Activated CD8-positive, alpha-beta memory T cell treated with anti-CD3 and anti-CD28 coated beads, Interleukin-2, amount 50 U/mL, for 1 hour (primary cell): ENCODE data around the gene DCP2.

ENCODE experiments used
- DNase-seq: peaks from one replicate; pipeline ENCODE4 v3.0.0-alpha.2; 2020; ENCODE audit errors: extremely low read depth

The DCP2 gene

DNA sequence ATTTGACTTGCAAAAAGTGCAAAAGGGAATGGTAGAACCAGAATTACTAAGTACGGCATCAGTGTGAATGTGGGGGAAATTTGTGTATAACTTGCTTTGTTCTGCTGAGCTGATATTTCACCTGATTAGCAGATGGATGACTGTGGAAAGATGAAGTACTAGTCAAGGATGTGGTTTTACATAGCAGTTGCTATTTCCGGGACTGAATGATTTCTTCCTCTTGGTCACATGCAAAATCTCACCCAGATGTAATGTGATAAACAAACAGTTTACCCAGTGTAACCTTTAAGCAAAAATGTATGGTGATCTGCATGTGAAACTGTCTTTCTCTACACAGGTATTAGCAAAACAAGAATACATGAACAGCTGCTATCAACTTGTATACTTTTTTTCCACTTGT lies 46.1 kb downstream of the DCP2 start:
- DNase-seq, result no peak

DNA sequence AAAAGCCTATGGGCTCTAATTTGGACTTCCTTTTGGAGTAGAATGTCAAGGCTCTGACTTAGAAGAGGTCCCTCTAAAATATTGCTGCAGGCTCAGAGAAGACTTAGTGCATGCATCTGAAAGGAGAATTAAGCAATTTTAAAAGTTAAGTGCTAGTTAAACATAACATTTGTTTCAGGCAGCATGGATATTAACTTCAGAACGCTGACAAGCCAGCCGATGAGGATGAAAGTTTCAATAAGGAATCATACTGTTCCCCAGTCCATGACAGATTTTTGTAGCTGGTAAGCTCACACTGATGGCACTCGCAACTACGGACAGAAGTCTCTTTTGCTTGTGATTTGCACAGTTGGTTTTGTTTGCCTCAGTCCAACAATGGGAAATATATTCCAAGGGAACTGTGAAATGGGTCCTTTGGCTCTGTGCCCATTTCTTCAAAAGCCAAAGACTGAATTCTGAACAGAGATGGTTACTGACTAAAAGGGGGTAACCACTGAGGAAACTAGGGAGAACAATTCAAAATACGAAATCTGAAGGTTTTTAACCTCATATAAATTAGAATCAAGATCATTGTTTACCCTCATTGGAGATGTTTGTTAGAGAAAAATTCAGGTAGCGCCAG lies 47.6 kb downstream of the DCP2 start:
- no peak for DNase-seq

DNA sequence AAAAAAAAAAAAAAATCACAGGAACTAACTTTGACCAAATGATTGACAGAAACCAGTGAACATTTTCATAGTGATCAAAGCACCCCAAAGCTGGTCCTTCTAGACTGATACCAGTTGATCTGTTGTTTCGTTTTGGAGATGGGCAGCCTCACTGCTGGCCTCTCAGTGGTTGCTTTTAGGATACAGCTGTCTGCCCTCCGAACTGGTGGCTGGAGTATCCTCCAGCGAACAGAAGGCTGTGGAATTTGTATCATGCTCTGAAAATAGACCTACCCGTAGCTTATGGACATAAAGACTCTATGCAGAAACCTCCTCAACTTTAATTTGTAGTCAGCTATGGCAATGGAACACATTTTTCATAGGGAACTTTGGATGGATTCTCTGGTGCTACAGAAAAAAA lies 49.0 kb downstream of the DCP2 start:
- DNase-seq, result no peak

DNA sequence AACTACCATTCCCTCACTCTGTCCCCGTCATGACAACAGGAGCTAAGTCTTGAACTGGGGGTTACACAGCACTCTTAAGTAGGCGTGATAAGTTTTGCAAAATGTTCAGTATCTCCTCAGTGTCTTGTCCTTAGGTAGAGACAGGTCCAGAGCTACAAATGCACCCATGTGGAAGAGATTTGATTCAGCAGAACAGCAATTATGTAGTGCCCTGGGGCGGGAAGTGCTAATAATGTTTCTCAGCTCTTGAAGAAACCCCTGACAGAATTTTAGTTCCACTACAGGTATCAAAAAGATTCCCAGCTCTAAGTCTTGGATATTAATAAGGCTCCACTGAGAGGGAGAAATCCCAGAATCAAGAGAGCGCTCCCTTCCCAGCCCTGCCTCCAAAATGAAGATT lies 49.6 kb downstream of the DCP2 start:
- no peak for DNase-seq

DNA sequence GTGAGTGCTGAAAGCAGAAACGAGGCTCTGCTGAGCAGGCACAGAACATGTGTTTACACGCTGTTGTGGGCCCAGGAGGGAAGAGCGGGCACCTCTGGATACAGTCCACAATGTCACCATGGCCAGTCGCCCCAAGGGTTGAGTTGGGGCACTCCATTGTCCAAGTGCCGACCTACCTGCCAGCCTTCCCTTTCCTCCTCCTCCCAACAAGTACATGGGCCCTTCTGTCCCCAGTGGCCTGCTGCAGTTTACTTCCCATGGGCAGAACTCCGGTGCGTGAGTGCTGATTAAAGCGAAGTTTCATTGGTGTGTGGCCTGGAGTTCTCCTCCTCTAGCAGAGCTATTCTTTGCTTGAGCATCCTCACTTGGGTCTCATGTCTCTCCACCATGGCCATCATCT lies 50.4 kb downstream of the DCP2 start:
- no peak for DNase-seq

DNA sequence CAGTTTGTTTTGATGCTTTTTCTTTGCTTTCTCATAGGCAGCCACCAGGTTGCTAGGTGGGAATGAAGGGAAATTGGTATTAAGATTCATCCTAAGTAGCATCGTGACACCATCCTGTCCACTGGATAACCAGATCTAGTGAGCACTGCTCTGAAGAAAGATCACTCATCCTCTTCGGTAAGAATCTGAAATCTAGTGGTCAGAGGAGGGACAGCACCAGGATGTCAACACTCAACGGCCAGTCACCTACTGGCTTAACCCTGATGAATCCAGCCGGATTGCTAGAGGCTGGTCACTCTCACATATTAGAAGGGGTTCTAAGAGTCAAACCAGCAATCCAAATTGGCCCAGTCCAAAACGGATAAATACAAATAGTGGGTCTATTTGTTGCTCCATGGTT lies 50.8 kb downstream of the DCP2 start:
- DNase-seq, result no peak

DNA sequence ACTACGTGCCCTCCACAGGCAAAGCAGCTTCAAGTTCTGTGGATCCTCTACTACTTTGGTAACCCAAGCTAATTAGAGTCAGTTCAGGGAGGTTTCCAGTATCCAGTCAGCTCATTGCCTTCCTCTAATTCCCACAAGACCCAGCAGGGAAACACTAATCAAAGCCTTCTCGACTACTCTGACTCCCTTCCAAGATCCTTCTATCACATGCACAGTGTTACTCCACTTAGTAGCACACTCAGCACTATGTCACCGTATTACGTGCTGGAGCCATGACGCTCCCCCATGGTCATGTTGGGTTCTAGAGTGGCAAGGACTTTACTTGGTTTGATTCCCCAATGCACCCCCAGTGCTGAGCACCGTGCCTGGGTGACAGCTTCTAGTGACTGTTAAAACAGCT lies 53.0 kb downstream of the DCP2 start:
- DNase-seq, result no peak

DNA sequence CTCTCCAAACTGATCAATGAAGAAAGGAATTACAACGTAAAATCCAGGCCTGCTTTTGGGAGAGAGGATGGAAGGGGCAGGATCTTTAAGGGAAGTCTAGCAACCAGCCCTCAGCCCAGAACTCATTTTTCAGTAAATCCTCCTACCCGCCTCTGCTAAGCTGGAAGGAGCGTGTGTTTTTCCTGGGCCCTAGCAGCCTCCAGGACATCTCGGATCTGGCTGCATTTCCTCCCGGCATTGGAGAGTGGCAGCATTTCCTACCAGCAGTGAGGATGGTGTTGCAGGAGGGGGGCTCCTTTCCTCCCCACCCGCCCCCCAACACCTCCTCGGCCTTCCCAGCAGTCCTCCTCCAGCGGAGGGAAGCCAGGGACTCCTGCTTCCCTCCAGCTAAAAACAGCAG lies 54.5 kb downstream of the DCP2 start:
- DNase-seq, result no peak

DNA sequence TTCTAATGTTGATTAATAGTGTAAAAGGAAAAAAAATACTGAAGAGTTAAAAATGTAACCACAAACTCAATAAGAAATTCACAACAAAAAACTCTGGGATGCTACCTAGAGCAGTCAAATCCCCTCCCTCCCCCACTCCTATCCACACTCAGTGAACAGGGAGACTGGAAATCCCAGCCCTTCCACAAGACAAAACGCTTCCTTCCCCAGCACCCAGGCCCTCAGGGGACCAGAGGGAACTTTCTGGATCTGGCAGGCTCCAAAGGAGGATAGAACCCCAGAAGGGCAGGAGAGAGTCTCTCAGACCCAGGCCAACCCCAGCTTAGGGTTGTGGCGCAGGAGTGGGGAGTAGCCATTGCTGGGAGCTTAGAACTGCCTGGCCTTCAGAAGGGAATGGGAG lies 55.0 kb downstream of the DCP2 start:
- no peak for DNase-seq

DNA sequence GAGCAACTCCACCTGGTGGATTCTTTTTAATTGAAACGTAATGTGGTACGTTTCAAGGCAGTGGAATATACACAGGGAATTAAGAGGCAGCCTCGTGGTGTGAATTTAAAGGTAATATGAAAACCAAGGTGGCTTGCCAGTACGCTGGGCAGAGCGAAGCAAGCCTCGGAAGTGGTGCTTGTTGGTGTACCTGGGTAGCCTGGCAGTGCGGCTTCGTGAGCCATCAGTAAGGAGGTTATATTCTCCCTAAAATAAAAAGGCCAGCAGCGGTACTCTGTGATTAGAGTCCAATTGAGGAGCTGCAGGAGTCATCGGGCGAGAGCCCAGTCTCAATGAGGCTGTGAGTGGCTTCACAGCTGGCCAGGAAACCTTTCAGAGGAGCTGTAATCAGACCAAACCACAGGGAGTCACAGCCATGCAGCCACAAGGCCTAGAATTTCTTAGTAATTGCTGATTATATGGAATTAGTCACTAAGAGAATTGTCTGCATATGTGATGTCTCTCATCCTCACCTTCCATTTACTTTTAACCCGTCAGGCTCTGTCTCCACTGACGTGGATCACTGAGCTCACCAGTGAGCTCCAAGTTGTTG lies 57.7 kb downstream of the DCP2 start:
- DNase-seq, result no peak

DNA sequence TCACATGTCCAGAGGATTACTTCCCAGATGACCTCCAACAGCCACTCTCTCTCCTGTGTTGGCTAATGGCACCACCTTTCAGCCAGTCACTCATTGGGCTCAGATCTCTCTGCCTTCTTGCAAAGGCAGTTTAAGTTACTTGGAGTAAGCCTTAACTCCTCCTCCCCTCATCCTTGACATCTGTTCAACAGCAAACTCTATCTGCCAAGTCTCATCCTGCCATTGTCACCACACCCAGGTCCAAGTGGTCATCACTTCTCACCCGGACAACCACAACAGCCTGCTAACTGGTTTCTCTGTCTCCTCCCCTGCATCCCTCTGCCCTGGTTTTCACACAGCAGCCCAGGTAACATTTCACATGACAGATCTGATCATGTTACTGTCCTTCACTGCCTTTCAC lies 58.5 kb downstream of the DCP2 start:
- no peak for DNase-seq

DNA sequence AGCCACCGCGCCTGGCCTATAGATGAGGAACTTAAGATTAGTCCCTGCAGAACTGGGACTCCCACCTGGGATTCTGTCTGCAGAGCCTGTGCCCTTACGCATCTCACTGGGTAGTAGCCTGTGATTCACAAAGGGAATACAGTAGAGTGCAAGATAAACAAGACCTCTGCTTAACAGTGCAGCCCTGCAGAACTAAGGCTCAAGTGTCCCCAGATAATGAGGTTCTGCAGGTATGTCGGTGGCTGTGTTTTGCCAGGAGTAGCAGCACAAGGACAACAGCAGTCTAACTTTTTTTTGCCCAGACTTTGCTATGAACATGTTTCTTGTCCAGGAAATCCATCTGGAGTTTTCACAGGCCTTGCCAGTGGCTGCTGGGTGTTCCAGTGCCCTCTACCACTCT lies 59.7 kb downstream of the DCP2 start:
- DNase-seq, result no peak

DNA sequence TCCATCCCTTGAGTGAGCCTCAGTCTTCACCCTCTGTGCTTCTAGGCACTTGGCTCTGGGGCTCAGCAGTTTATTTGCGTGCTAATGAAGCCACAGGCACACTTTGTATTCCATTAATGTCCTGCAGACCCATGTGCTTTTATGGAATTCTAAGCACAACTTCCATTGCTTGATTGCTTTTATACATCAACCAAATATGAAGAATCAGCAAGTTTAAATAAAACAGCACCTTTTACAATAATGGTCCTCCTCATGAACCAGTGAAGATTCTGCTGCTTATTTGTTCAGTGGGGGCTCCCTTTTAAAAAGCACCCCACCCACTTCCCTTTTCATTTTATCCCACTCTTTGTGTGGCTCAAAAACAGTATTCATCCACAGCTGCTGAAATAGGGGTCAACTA lies 60.2 kb downstream of the DCP2 start:
- no peak for DNase-seq

DNA sequence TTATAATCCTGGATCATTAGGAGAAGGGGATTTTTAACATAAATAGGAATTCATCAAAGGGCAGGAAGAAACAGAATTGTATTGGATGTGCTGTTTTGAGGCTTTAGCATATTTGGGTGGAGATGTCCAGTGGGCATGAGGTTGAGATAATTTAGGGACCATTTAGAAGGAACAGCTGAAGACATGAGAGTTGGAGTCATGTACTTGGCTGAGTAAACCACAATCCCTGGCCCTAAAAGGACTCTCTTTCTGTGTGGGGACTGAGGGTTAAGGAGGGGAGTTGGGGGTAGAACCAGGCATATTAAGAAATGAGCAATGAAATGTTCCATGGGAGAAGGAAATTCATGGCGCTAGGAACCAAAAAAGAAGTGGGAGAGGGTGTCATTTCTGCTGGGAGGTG lies 61.5 kb downstream of the DCP2 start:
- no peak for DNase-seq

DNA sequence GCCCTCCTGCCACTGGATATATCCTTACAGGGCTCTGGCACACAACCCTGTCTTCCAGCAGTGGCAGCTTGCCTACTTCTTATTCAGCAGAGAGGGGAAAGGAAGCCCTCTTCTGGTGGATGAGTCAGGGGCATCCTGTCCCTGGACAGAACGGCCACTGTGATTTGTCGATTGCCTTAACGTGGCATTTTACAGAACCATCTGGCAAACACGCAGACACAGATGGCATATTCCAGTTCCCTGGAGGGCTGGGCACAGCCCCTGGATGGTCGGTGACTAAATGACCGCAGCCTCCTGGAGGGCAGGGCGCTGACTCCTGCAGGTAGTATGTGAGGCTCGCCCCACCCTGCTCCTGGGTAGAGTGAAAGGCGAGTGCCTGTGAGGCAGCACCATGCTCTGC lies 62.1 kb downstream of the DCP2 start:
- no peak for DNase-seq

DNA sequence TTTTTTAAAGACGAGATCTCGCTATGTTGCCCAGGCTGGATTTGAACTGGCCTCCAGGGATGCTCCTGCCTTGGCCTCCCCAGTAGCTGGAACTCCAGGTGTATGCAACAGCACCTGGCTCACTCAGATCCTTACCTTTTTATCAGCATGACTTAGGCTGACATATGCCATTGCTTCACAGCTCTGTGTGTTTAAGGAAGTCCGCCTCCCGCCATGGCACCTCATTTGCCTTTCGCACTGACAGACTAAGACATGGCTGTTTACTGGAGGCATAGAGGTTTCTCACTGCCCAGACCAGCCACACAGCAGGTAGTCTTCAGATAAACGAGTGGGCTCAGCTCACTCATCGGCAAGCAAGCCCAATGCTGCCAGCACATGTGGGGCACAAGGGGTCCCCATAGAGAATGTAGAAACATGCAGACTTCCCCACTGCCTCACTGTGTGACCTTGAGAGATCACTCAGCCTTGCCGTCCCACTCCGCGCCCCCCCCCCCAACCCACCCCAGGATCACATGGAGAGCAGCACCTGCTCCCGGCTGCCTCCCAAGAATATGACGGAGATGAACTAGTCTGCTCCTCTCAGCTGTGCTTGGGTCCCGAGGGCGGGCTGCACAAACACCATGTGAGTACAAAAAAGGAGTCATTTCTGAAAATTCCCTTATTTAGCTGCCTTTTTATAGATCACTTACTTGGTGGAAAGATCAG lies 62.8 kb downstream of the DCP2 start:
- DNase-seq, result no peak

DNA sequence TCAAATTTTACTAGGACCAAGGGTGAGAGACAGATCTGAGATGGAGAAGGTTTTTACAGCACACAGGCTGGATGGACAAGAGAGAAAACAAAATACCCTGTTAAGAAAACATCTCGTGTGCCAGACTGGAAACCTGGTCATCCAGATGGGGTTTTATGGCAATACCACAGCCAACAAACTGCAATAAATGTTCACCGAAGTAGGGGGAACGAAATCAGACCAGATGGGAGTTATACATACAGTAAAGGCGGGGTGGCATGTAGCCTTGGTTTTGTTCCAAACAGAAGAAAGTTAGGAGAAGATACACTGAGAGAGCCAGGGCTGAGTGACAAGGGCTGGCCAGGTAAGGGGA lies 63.3 kb downstream of the DCP2 start:
- no peak for DNase-seq

DNA sequence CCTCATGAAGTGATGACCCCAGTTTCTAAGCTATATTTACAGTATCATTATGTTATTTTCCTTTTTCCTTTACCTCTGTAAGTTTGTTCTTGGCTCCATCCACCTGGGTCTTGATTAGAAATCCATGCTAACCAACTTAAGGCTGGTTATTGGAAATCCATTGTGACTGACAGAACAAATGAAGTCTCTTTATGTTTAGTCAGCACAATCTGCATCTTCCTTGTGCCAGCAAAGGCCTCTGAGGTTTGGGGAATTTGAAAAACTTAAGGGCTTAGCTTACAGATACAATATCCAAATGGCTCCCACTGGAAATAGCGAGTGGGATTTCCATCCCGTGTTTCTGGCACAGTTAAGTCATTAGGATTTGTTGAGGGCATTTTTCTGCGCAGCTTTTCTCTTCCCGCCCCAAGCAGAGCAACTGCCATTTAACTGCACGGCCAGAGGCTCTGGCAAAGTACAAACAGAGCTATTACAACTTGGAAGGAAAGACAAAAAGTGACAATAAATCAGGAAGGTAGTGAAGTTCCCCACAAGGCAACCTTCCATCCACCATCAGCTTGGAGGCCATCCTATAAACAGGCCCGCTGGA lies 64.2 kb downstream of the DCP2 start:
- no peak for DNase-seq

DNA sequence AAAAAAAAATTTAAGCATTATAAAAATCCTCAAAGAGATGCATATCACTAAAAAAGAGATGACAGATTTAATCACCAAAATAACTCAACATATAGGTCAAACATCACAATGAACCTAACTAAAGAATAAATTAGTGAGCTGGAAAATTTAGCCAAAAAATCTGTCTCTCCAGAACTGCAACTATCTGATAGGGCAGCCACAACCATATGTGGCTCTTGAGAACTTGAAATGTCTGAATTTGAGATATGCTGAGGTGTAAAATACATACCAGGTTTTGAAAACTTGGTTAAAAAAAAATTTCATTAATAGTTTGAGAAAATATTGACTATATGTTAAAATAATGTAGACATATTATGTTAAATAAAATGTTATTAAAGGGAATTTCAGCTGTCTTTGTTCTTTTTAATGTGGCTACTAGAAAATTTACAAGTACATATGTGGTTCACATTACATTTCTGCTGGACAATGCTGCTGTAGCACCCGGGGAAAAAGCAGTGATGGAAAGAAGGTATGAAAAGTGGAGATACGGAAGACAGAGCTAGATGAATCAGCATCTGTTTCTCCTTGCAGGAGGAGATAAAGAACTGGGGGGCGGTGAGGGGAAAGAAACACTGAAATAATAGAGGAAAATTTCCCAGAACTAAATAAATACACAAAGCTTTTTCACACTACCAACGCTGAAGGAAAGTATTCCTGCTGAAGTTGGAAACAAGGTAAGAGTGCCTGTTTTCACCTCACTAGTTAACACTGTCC lies 66.1 kb downstream of the DCP2 start:
- no peak for DNase-seq

DNA sequence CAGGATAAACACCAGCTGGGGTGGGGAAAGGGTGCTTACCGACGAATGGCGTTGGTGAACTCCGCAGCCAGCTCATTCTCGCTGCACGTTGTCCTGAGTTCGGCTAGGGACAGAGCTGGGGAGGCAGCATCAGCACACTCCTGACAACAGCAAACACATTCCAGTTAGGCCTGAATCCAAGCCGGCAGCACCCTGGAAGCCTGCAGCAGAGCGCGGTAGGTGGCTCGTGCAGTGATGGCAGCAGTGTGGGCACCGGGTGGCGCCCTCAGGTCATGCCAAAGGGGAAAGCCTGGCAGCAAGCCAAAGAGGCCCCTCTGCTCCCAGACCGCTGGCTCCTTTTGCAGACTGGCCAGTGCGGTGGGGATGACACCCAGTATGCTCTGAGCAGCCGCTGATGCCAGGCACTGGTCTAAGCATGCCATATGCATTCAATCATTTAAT lies 66.9 kb downstream of the DCP2 start:
- DNase-seq, result no peak

DNA sequence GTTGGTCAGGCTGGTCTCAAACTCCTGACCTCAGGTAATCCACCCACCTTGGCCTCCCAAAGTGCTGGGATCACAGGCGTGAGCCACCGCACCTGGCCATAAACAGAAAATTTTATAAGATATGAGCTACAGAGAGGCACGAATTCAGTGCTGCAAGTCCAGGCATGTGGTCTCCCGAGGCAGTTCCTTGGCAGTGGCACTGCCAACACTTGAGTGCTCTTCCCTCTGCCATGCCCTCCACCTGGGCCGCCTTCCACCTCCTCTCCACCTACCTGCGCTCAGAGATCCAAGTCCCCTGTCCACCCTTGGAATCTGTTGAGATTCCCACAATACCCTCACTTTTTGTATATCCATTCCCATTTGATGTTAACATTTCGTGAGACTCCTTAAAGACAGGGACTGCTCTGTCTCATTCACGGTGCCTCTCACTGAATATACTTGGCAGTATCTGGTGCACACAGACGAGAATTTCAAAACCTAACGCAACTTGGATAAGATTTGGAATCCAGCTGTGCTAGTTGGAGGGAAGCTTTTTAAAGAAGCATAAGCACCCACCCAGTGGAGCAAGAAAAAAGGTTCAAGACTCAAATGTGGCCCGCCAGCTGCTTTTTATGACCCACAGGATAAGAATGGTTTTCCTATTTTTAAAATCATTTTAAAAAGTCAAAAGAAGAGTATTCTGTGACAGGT lies 68.3 kb downstream of the DCP2 start:
- DNase-seq, result no peak

DNA sequence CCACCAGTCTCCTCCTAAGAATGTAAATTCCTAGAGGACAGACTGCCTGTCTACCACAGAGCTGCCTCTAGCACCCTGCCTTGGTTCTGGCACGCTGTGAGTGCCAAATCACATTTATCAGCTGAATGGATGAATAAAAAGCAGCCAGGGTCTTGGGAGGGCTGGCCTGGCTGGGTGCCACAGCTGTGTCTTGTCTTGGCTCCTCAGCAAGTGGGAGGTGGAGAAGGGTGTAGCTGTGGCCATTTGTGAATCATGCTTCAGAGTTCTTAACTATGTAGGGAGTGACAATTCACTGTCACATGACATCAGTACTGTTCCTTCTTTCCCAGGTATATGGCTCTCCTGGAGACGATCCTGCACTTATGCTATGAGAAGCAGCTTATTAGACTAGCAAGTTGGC lies 70.6 kb downstream of the DCP2 start:
- no peak for DNase-seq
